Activated CD8-positive, alpha-beta memory T cell treated with anti-CD3 and anti-CD28 coated beads for 36 hours (primary cell): Measurements from ENCODE around the gene VASH1. TPM values are rescaled to one million over a fixed set of nuclear protein-coding genes. Genes with fewer than 3 reads are reported as not detected.
"Not testable (repeated sequence)": the region's sequence is repeated elsewhere in the genome, so short reads cannot be mapped to it uniquely, and the experiment has no call there.

ENCODE experiments used
- CTCF ChIA-PET: fragments of 350-600 bp; sonication (Branson Sonifier 250); formaldehyde crosslinking; loops from one replicate; lab custom pipeline; 2021; ENCODE audit warnings: antibody characterized with exemption; lab: Charles Lee
- POLR2A ChIA-PET: fragments of 350-600 bp; sonication (Branson Sonifier 250); formaldehyde crosslinking; loops from one replicate; lab custom pipeline; 2021; ENCODE audit warnings: antibody characterized with exemption; lab: Charles Lee
- total RNA-seq, 2 experiments: library from RNA; stranded (reverse); gene quantifications; one replicate each; pipeline ENCODE4 v1.2.3, GENCODE V29; 2021

The VASH1 gene
- total RNA-seq, result 1 to 10 TPM; 5.1 to 5.9 TPM

DNA sequence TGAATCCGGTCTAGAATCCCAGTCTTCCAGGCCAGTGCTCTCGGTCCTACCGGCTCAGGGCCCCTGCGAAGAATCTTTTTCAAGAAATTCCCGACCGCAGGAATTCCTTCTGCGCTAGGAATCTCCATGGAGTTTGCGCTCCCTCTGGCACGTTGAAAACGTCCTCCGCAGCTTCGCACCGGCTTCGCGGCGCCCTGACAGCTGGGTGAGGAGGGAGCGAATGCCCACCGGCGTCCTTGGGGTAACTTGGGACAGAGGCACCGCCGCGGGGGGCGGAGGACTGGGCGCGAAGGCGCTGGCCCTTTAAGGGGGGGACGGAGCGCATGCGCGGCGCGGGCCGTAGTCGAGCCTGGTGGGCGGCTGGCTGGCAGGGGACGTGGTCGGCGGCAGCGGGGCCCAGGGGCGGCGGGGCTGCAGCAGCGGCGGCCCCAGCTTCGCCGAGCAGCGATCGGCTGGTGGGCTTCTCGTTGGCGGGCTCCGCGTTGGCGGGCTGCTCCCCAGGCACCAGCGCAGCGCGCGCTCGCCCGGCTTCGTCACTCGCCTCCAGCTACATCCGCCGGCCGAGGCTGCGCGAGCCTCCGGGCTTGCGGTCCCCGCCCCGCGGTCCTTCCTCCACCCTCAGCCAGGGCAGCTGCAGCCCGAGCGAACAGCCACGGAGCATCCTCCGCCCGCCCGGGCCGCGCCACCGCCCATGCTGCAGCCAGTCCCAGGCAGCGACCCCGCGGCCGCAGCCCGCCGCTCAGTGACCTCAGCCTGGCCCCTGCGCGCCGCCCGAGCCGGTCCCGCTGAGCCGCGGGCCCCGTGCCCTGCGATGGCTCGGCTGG lies at the start of gene VASH1:
TSS of gene VASH1 (plus strand) at position 333 of the 824 bp plus-strand sequence. CDS start 1,354 bp downstream, outside the sequence.
- POLR2A ChIA-PET, result no interaction called here
- CTCF ChIA-PET, result interaction anchor here (1.1 kb wide), 1 partner anchor 51 kb away, joined by 3 read pairs; no protein-coding TSS in a partner anchor

DNA sequence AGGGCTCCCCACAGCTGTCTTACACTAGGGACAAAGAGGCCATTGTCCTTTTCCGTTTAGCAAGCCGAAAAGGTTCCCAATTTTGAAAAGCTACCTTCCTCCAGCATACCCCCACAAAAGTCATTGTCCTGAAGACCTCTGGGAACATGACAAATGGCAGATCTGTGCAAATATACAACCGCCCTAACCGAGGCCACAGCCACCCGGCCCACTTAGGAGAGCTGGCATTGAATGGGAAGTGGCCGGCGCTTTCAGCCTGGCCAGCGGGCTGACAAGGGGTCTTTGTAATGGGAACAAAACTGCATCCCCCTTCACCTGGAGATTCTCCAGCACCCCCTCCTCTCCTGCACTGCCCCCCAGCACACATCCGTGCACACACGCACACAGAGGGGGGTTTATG lies 48.1 kb upstream of the VASH1 start:
- ChIA-PET POLR2A (no interaction called here), CTCF (interaction anchor here (1.1 kb wide), 1 partner anchor 100 kb away, joined by 3 read pairs; the partner anchor contains the start of gene ANGEL1)

DNA sequence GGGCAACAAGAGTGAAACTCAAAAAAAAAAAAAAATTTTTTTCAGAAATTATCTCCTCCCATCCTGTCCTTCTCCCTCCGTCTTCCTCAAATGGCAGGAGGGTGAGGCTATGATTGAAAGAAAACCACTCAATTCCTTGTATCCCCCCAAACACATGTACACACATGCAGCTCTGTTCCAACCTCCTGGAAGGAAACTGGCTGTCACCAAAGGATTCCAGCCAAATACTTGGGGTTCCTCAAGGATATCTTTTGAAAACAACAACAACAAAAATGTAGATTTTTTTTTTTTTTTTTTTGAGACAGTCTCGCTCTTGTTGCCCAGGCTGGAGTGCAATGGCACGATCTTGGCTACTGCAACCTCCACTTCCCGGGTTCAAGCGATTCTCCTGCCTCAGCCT lies 46.8 kb upstream of the VASH1 start:
- POLR2A ChIA-PET, result no interaction called here

DNA sequence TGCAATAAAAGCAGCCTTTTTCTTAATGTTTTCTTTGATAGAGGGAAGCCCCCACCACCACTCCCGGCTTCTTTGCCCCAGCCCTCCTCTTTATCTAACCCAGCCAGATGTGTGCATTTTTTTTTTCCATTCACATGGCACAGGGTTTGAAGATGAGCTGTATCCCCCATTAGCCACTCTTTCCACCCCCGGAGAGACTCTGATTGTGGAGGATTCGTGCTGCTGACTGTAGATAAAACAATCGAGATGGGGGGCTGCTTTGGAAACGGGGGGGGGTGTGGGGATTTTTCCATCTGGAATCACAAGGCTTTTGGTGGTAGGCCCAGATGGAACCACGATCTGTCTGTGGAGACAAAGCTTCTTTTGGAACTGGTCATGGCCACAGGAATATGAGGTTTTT lies 46.2 kb upstream of the VASH1 start:
- ChIA-PET CTCF (interaction anchor here (2.0 kb wide), 1 partner anchor 70 kb away, joined by 8 read pairs; no protein-coding TSS in a partner anchor), POLR2A (no interaction called here)

More for the DNA sequence above, 46.8 kb upstream of the VASH1 start:
- CTCF ChIA-PET, result no interaction called here

DNA sequence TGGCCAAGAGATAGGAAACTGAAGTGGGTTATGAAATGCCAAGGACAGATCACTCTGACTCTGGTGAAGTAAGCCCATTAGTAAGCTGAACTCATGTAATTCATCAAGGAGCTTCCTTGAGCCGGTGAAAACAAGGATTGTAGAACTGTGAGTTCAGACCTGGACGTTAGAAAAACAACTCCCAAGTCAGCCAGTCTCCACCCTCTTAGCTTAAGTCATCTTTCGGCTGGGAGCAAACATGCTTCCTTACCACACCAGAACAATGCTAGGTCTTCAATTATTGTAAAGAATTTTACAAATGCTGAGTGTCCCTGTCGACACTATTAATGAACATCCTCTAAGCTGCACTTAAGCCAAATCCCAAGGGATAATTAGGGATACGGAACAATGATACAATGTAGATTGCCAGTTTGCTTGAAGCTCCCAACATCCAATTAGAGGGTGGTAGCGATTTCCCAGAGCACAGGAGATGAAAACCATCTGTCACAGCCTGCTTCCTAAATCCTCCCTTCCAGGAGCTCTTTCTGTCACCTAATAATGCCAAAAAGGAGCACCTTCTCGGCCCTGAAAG lies 45.7 kb upstream of the VASH1 start:
- CTCF ChIA-PET, result interaction anchor here (2.0 kb wide), 1 partner anchor 69 kb away, joined by 8 read pairs; no protein-coding TSS in a partner anchor
- POLR2A ChIA-PET, result no interaction called here

DNA sequence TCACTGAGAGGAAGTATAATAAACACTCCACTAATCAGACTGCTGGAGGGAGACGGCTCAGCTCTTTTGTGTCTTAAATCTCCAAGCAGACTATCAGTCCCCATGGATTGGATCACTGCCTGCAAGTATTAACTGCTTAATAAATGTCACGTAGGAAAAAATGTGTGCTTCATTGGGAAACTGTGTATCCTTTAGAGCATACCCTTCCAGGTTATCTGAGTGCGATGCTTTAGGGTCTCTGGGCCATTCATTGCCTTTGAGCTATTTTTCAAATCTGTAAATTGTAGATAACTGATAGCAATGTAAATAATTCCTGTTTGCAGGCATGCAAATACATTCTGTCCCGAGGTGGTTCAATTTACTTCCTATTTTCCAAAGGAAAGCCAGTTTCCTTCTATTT lies 45.0 kb upstream of the VASH1 start:
- ChIA-PET CTCF (interaction anchor here (2.0 kb wide), 1 partner anchor 69 kb away, joined by 8 read pairs; no protein-coding TSS in a partner anchor), POLR2A (no interaction called here)

DNA sequence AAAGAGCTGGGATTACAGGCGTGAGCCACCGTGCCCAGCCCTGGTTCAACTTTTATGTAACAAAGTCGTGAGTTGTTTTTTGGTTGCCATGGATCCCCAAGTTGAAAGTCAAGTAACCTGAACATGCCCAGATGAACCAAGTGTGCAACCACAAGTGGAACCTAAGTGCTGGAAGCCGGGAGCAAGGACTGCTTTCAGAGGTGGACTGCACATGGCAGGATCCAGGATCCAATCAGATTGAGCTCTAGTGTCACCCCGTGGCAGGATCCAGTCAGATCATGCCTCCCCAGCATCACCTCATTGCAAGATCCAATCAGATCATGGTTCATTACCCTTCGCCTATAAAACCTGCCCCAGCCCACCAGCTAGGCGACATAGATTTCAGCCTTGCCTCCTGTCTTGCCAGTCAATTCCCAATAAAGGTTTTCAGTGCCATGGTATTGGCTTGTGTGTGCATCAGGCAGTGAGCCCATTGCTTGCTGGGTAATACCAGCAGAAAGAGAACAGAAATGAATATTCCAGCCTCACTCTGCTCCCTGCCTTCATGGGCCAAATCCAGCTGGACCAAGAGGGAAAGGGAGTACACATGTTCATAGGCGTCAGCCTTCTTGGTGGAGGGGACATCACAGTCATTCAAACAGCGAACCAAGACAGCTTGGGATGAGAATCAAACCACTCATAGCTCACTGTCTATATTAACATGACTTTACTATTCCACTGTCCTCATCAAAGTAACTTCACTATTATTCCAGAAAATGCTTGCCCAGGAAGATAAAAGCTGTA lies 43.6 kb upstream of the VASH1 start:
- ChIA-PET CTCF (interaction anchor here (1.2 kb wide), 1 partner anchor 9 kb away, joined by 3 read pairs; no protein-coding TSS in a partner anchor), POLR2A (no interaction called here)

DNA sequence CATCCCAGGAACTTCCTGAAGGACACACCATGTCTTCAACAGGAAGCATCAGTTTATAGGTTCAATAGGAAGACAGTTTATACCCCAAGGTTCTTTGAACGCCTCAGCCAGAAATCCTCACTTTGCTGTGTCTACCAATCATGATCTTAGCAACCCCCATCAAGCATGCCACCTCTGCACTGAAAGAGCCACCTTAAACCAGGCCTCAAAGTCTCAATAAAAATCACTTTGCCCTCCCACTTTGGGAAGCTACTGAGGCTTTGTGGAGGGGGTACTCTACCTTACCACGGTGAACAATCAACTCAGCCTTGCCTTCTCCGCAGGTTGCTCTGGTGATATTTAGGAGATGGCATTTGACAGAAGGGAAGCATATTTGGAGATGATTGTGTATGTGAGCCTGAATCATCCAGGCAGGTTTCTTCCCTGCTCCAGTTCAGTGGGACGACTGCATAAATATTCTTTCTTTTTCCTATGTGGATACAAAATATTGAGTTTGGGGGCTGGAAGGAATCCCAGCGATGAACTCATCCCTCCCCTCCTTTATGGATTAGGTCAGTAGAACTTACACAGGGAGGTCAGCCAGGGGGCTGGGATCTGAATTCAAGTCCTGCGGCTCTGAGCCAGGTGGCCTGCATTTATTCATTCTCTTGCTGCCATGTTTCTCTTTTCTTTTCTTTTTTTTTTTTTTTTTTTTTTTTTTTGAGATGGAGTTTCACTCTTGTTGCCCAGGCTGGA lies 42.8 kb upstream of the VASH1 start:
- POLR2A ChIA-PET, result no interaction called here
- CTCF ChIA-PET, result interaction anchor here (0.8 kb wide), 1 partner anchor 15 kb away, joined by 3 read pairs; no protein-coding TSS in a partner anchor

DNA sequence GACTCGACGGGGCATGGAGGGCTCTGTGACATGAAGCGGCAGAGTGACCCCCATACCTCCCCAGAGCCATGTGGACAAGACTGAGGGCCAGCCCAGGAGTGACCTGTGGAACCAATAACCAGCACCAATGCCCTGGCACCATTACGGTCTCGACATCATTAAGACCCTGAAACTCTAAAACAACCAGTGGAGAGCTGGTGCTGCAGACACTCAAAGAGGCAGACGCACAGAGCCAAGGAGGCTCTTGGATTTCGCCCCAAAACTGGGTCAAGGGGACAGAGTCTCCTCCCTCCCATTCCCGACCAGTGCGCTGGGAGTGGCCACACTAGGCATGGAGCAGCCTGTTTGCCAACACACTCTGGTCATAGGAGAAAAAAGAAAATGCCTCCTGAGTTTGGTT lies 41.6 kb upstream of the VASH1 start:
- CTCF ChIA-PET, result no interaction called here
- POLR2A ChIA-PET, result no interaction called here

DNA sequence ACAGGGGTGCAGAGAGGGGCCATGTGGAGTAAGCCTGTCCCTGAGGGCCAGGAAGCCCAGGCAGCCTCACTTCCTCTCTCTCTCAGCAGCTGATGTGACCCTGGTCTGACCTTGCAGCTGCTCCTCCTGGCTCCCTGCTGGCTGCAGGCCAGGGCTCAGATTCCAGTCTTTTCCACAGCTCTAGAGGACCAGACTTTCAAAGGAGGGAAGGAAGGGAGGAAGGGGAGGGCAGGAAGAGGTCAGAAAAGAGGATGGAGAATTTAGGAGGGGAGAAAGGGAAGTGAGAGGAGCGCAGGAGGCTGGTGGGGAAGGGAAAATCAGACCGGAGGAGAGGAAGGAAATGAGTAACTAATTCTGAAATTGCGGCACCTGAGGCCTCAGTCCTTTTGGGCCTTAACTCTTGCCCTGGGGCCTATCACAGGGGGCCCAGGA lies 40.9 kb upstream of the VASH1 start:
- ChIA-PET POLR2A (no interaction called here), CTCF (no interaction called here)

DNA sequence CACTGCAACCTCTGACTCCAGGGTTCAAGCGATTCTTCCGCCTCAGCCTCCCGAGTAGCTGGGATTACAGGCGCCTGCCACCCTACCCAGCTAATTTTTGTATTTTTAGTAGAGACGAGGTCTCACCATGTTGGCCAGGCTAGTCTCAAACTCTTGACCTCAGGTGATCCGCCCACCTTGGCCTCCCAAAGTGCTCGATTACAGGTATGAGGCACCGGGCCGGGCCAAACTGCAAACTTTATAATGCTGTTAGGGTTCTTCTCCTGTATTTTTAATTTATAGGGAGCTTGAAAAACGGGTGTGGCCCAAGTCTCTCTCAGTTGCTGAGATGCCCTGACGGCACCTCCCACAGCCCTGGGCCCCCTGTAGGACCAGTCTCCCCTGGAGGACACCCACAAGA lies 39.8 kb upstream of the VASH1 start:
- ChIA-PET POLR2A (interaction anchor here (0.6 kb wide), 1 partner anchor 88 kb away, joined by 3 read pairs; no protein-coding TSS in a partner anchor), CTCF (interaction anchor here (0.6 to 1.7 kb wide), 2 partner anchors 12 to 676 kb away, joined by 3 to 4 read pairs; no protein-coding TSS in a partner anchor)

DNA sequence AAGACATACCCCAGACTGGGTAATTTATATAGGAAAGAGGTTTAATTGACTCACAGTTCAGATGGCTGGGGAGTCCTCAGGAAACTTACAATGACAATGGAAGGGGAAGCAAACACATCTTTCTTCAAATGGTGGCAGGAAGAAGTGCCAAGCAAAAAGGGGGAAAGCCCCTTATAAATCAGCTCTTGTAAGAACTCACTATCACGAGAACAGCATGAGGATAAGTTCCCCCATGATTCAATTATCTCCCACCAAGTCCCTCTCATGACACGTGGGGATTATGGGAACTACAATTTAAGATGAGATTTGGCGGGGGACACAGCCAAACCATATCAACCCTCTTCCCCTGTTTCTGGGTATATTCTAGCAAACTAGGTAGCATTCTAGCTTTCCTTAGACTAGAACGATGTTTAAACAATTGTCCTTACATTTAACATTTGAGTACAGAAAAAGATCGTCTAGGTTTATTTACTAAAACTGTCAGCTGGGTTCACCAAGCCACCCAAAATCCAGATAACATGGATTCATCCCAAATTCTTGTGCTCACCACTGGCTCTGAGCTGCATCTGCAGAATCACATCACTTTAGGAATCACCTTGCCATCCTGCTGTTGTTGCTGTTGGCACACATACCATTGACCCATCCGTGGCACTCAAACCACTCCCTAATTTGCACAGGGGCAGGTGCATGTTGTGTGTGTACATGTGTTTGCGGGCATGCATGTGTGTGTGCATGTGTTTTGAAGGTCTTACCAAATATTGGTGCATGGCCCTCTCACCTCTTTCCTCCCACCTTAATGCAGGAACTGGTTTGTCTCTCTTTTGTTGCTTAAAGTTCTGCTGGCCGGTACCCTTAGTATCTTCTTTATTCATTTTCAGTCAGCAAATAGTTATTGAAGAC lies 36.4 kb upstream of the VASH1 start:
- CTCF ChIA-PET, result no interaction called here

DNA sequence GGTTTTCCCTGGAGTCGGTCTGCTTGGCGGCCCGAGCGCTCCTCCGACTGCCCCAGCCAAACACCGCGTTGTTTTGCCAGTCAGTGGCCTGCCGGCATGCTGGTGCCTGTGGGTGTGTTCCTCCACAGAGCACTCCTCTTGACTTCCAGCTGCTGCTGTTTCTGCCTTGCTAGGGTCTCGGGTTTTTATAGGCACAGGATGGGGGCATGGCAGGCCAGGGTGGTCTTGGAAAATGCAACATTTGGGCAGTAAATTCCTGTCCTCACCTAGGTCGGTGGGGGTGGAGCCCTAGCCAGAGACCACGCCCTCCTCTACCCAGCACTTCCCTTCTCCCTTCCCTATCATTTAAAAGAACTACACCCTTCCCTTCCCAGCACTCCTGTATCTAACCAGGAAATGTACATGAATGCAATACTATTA lies 34.7 kb upstream of the VASH1 start:
- ChIA-PET CTCF (no interaction called here), POLR2A (no interaction called here)

More for the DNA sequence above, 36.4 kb upstream of the VASH1 start:
- POLR2A ChIA-PET, result no interaction called here

DNA sequence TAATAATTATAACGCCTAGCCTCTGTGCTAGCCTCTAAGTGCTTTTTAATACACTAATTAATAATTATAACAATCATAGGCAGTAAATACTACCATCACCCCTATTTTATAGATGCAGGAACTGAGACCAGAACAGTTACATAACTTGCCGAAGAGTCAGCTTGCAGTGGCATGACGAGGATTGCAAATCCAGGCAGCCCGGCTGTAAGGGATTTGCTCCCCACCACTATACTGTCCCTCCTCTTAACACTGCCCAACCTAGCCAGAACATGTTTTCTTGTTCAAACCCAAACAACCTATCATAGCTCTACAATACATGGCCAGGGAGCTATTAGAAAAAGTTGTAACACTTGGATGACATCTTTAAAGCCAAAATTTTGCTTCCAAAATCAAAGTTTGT lies 33.9 kb upstream of the VASH1 start:
- ChIA-PET CTCF (no interaction called here), POLR2A (no interaction called here)

DNA sequence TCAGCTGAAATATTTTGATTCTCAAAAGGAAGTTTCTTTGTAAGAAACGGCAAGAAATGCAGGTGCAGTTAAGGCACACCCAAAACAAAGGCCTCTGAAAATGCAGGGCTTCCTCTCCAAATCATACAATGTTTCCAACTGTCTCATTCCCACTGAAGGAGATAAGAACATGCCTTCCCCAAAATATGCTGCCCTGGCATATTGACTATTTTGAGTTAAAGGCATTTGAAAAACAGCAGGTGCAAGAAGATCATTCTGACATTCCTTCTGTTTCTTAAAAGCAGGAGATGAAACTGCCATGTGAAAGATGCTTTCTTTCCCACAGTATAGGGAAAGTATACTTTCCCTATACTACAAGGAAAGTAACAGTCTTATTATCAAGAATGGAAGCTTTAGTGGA lies 33.4 kb upstream of the VASH1 start:
- ChIA-PET CTCF (no interaction called here), POLR2A (no interaction called here)

DNA sequence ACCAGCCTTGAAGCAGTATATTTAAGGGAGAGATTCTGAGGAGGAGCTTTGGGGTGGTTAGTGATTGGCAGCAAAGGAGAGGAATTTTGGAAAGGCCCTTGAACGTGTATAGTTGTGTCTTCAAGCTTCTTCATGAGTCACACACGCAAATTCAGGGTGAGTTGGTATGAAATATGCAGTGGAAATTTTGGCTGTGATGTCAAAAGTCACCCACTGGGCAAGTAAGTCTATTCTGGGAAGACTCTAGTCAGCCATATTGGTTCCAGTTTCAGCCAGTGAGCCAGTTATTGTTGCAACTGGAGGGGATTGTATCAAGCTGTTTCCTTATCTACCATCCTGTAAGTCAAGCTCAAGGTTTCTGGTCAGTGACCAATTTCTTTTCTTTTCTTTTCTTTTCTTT lies 32.0 kb upstream of the VASH1 start:
- CTCF ChIA-PET, result no interaction called here
- POLR2A ChIA-PET, result no interaction called here

DNA sequence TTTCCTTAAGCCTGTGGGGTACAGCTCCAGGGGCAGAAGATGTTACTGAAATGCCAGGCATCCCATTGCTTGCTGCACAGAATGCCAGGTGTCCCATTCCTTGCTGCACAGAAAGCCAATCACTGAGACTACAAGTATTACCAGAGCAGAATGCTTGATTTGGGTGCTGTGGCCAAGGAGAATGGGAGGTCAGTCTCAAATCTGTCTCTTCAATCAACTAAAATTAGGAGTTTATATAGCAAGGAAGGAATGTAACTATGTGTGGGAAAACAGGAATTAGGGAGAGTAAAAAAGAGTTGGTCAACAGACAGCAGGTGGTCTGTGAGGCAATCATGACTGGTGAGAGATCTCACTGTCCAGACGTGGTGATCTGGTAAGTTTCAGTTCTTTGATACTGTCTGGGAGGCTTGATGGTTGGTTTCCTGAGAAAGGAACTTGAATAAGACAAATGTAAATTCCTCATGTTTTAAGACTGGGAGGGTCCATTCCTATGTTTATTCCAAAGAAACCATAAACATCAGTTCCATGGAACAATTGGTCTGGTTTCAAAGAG lies 31.2 kb upstream of the VASH1 start:
- CTCF ChIA-PET, result no interaction called here

DNA sequence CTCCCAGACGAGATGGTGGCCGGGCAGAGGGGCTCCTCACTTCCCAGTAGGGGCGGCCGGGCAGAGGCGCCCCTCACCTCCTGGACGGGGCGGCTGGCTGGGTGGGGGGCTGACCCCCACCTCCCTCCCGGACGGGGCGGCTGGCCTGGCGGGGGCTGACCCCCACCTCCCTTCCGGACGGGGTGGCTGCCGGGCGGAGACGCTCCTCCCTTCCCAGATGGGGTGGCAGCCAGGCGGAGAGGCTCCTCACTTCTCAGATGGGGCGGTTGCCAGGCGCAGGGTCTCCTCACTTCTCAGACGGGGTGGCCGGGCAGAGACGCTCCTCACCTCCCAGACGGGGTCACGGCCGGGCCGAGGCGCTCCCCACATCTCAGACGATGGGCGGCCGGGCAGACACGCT lies 26.8 kb upstream of the VASH1 start:
- POLR2A ChIA-PET, CTCF ChIA-PET: not testable (repeated sequence)

More for the DNA sequence above, 31.2 kb upstream of the VASH1 start:
- POLR2A ChIA-PET, result no interaction called here
